Keratinocyte (primary cell): ENCODE results near the gene PODN. TPM values are rescaled to one million over a fixed set of nuclear protein-coding genes. Genes with fewer than 3 reads are reported as not detected.

Experiments used
- DNase-seq: peaks from one replicate; pipeline ENCODE4 v3.0.0-alpha.2; 2011; ENCODE audit warnings: low read depth, missing footprints, low spot score
- FAIRE-seq: peaks from 2 replicates; lab custom pipeline; 2011; peaks lifted over from hg19 to GRCh38; lab: Jason Lieb, UNC
- H2AFZ ChIP-seq: 2 replicates; pipeline ENCODE4 v1.6.0; 2012; ENCODE audit warnings: low read length, control low read depth, inconsistent platforms; ENCODE audit not compliant: control insufficient read depth
- H3K27ac ChIP-seq: 2 replicates; pipeline ENCODE4 v1.5.1; 2011; ENCODE audit warnings: low read length; ENCODE audit not compliant: control insufficient read depth, insufficient read depth
- H3K27me3 ChIP-seq: 3 replicates; pipeline ENCODE4 v1.6.0; 2011; ENCODE audit warnings: low read length; ENCODE audit not compliant: control insufficient read depth, insufficient read depth; ENCODE audit errors: extremely low read depth
- H3K36me3 ChIP-seq, 2 experiments: 2 replicates in 1 of 2; 3 replicates in 1 of 2; pipeline ENCODE4 v1.5.1; 2011; ENCODE audit warnings: low read length in 2 of 2, mild to moderate bottlenecking in 1 of 2; ENCODE audit not compliant: control insufficient read depth in 2 of 2, insufficient read depth in 2 of 2; ENCODE audit errors: extremely low read depth in 1 of 2
- H3K4me1 ChIP-seq: 3 replicates; pipeline ENCODE4 v1.5.1; 2011; ENCODE audit warnings: low read length; ENCODE audit not compliant: control insufficient read depth, insufficient read depth; ENCODE audit errors: extremely low read depth
- H3K4me2 ChIP-seq: 3 replicates; pipeline ENCODE4 v1.6.0; 2011; ENCODE audit warnings: low read depth, low read length; ENCODE audit not compliant: control insufficient read depth, insufficient read depth; ENCODE audit errors: extremely low read depth
- H3K4me3 ChIP-seq, 3 experiments: fragments of 200-600 bp in 1 of 3; sonication (generic) in 1 of 3; 2 replicates in 2 of 3; 3 replicates in 1 of 3; pipeline ENCODE4 v1.5.1; 2011 to 2016; ENCODE audit warnings: low read length in 3 of 3, mild to moderate bottlenecking in 3 of 3, control low read depth in 2 of 3, inconsistent platforms in 1 of 3, low read depth in 1 of 3, mixed read lengths in 1 of 3, mixed run types in 1 of 3, moderate library complexity in 1 of 3; ENCODE audit not compliant: control insufficient read depth in 2 of 3, insufficient read depth in 2 of 3; ENCODE audit errors: extremely low read depth in 1 of 3
- H3K79me2 ChIP-seq: 2 replicates; pipeline ENCODE4 v1.6.0; 2012; ENCODE audit warnings: low read length; ENCODE audit not compliant: control insufficient read depth, insufficient read depth
- H3K9ac ChIP-seq: 3 replicates; pipeline ENCODE4 v1.6.0; 2011; ENCODE audit warnings: low read length; ENCODE audit not compliant: control insufficient read depth, insufficient read depth; ENCODE audit errors: extremely low read depth
- H3K9me1 ChIP-seq: 3 replicates; pipeline ENCODE4 v1.6.0; 2011; ENCODE audit warnings: low read length; ENCODE audit not compliant: control insufficient read depth, insufficient read depth; ENCODE audit errors: extremely low read depth
- H3K9me3 ChIP-seq: 2 replicates; pipeline ENCODE4 v1.5.1; 2012; ENCODE audit warnings: low read depth, low read length; ENCODE audit not compliant: control insufficient read depth
- H4K20me1 ChIP-seq: 3 replicates; pipeline ENCODE4 v1.6.0; 2011; ENCODE audit warnings: low read length; ENCODE audit not compliant: control insufficient read depth, insufficient read depth; ENCODE audit errors: extremely low read depth
- CTCF ChIP-seq, 3 experiments: IDR thresholded peaks in 1 of 3; conservative IDR thresholded peaks in 1 of 3; optimal IDR thresholded peaks in 1 of 3; 2 replicates in 2 of 3; 3 replicates in 1 of 3; pipeline versions ENCODE3 to v1.5.1; 2011; ENCODE audit warnings: low read length in 3 of 3, mild to moderate bottlenecking in 3 of 3, moderate library complexity in 2 of 3, control low read depth in 1 of 3, inconsistent platforms in 1 of 3; ENCODE audit not compliant: insufficient read depth in 2 of 3; ENCODE audit errors: extremely low read depth in 1 of 3
- EZH2 ChIP-seq: IDR thresholded peaks from one replicate; pipeline ENCODE4 v1.6.1; 2012; ENCODE audit warnings: inconsistent platforms, mild to moderate bottlenecking, low read length, moderate library complexity
- dilution Hi-C: fragments of 300-500 bp; cut with MboI; formaldehyde crosslinking; loops from one replicate; pipeline ENCODE4 v1.7.0; 2020; ENCODE audit warnings: low sequenced_read_pairs; ENCODE audit not compliant: extremely low pct_ligation_motif_present
- polyA plus RNA-seq, 5 experiments: library from polyadenylated mRNA; depleted of rRNA in 3 of 5; stranded (reverse) in 3 of 5; stranded (forward) in 1 of 5; unstranded in 1 of 5; fragments of >200 nt; gene quantifications; 1 replicate in 1 of 5; 2 replicates in 3 of 5; 3 replicates in 1 of 5; pipeline versions ENCODE4 v1.2.1 to v1.2.3, GENCODE V29; 2011 to 2012; ENCODE audit warnings: missing spikeins in 2 of 5, low read depth in 1 of 5, low replicate concordance in 1 of 5

PODN gene
- polyA plus RNA-seq, 1 donor (not counting 4 experiments of a cell fraction or from before 2014, with no cell fraction given), result not detected

DNA sequence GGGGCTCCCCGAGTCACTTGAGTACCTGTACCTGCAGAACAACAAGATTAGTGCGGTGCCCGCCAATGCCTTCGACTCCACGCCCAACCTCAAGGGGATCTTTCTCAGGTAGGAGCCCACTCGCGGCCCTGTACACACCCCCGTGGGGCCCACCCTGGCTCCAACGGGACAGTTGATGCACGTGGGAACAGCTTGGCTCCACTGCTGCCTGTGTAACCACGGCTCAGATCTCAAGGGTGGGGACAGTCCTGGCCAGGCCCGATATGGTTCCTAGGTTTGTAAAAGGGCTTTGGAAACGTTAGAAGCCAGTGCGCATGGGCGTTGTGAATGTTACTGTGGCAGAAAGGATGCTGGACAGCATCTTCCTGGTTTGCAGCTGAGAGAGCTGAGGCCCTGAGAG lies 18.8 kb downstream of the PODN start:
- no peaks in the 10 kb centered on the region for H3K79me2 ChIP-seq
- no peak overlapping the region for H3K4me2 ChIP-seq
- H3K4me3 ChIP-seq, result no peak overlapping the region
- no peak for DNase-seq
- no peaks in the 10 kb centered on the region for H3K36me3 ChIP-seq
- H2AFZ ChIP-seq, result no peak overlapping the region
- peaks cover 5% of the 10 kb centered on the region for H3K27me3 ChIP-seq
- no peak overlapping the region for H3K27ac ChIP-seq
- dilution Hi-C loops, result no loop called here
- no peaks in the 10 kb centered on the region for H3K9me3 ChIP-seq
- H3K9ac ChIP-seq, result no peak overlapping the region
- no peaks in the 10 kb centered on the region for H4K20me1 ChIP-seq
- no peak for FAIRE-seq
- H3K9me1 ChIP-seq, result no peaks in the 10 kb centered on the region
- TF ChIP-seq EZH2, result no peak
- no peak for TF ChIP-seq CTCF (optimal IDR thresholded peaks at IDR 0.05 in 1 of 3, IDR thresholded peaks at IDR 0.05 in 1 of 3, conservative IDR thresholded peaks at IDR 0.05 in 1 of 3; ENCODE audit: extremely low read depth in 1 of 3, insufficient read depth in 2 of 3, low read length in 3 of 3)
- no peaks in the 10 kb centered on the region for H3K4me1 ChIP-seq

DNA sequence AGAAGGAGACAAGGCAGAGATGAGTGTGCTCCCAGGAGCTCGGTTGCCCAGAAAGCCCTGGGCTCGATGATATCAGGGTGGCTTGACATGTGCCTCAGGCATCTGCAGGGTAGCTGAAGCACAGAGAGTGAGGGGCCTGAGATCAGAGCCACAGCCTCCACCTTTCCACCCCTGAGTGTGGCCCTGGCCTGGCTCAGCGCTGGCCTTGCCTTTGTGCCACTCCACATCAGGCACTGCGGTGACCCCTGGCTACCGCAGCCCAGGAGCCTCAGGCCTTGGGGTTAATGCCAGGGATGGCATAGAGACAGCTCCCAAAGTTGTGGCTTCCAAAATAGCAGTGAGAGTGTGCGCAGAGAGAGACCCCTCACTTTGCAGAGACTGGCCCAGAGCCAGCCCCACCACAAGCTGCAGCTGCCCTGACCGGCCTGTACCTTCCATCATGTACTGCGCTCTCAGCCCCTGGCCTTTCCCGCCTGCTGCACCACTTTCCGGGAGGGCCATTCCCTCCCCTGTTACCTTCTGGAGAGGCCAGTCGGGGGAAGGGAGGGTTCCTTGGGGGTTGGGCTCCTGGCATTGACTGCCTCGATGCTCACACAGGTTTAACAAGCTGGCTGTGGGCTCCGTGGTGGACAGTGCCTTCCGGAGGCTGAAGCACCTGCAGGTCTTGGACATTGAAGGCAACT lies 19.5 kb downstream of the PODN start:
- no peak for TF ChIP-seq EZH2
- TF ChIP-seq CTCF (optimal IDR thresholded peaks at IDR 0.05 in 1 of 3, IDR thresholded peaks at IDR 0.05 in 1 of 3, conservative IDR thresholded peaks at IDR 0.05 in 1 of 3; ENCODE audit: extremely low read depth in 1 of 3, insufficient read depth in 2 of 3, low read length in 3 of 3), result no peak
- Histone ChIP-seq H3K4me3 (no peak overlapping the region), H3K4me1 (no peaks in the 10 kb centered on the region), H3K4me2 (no peak overlapping the region), H3K9me3 (no peaks in the 10 kb centered on the region), H3K27me3 (peaks cover 5% of the 10 kb centered on the region), H3K9me1 (no peaks in the 10 kb centered on the region), H3K27ac (no peak overlapping the region), H3K79me2 (no peaks in the 10 kb centered on the region), H3K9ac (no peak overlapping the region), H4K20me1 (no peaks in the 10 kb centered on the region), H2AFZ (no peak overlapping the region), H3K36me3 (no peaks in the 10 kb centered on the region)
- no peak for DNase-seq
- dilution Hi-C loops, result no loop called here
- FAIRE-seq, result no peak
